Neural cell (in vitro differentiated cells): ENCODE results near the gene LRMDA. TPM values are rescaled to one million over a fixed set of nuclear protein-coding genes. Genes with fewer than 3 reads are reported as not detected.

Experiments
- H2AFZ ChIP-seq: fragments of 200-600, 300-800 bp; sonication (generic), shearing (Covaris generic); 2 replicates; pipeline ENCODE4 v1.6.0; 2014; ENCODE audit warnings: low read depth, mild to moderate bottlenecking, antibody characterized with exemption, low read length, moderate library complexity
- H3F3A ChIP-seq: fragments of 200-600 bp; shearing (Covaris generic); 2 replicates; pipeline ENCODE4 v1.6.1; 2016; ENCODE audit warnings: mild to moderate bottlenecking, moderate library complexity, mixed read lengths, antibody characterized with exemption, low read length; ENCODE audit not compliant: insufficient read depth, poor library complexity, severe bottlenecking
- H3K27ac ChIP-seq: fragments of 200-600, 300-800 bp; sonication (generic), shearing (Covaris generic); 2 replicates; pipeline ENCODE4 v1.5.1; 2014; ENCODE audit warnings: mild to moderate bottlenecking, low read length, moderate library complexity
- H3K27me3 ChIP-seq: fragments of 300-800, 200-600 bp; sonication (generic), shearing (Covaris generic); 2 replicates; pipeline ENCODE4 v1.6.0; 2014; ENCODE audit warnings: mild to moderate bottlenecking, low read depth, low read length, moderate library complexity; ENCODE audit not compliant: insufficient read depth
- H3K36me3 ChIP-seq: fragments of 300-800, 200-600 bp; sonication (generic), shearing (Covaris generic); 2 replicates; pipeline ENCODE4 v1.5.1; 2014; ENCODE audit warnings: mild to moderate bottlenecking, antibody characterized with exemption, low read length, moderate library complexity; ENCODE audit not compliant: insufficient read depth
- H3K4me2 ChIP-seq: fragments of 300-800, 200-600 bp; sonication (generic), shearing (Covaris generic); 2 replicates; pipeline ENCODE4 v1.6.0; 2014; ENCODE audit warnings: mild to moderate bottlenecking, low read length
- H3K4me3 ChIP-seq: fragments of 300-800, 200-600 bp; sonication (generic), shearing (Covaris generic); 2 replicates; pipeline ENCODE4 v1.5.1; 2014; ENCODE audit warnings: mild to moderate bottlenecking, low read length, moderate library complexity
- H3K79me2 ChIP-seq: fragments of 200-600 bp; shearing (Covaris generic); replicated peaks from 2 replicates; pipeline ENCODE4 v1.6.0; 2014; ENCODE audit warnings: mild to moderate bottlenecking, low read length, moderate library complexity; ENCODE audit not compliant: insufficient read depth
- H3K9ac ChIP-seq: fragments of 300-800, 200-600 bp; sonication (generic), shearing (Covaris generic); 2 replicates; pipeline ENCODE4 v1.6.1; 2016; ENCODE audit warnings: mild to moderate bottlenecking, low read length, mixed read lengths
- H3K9me2 ChIP-seq: fragments of 200-600 bp; shearing (Covaris generic); 2 replicates; pipeline ENCODE4 v1.6.1; 2016; ENCODE audit warnings: mild to moderate bottlenecking, low read length, mixed read lengths; ENCODE audit not compliant: insufficient read depth
- H3K9me3 ChIP-seq: fragments of 200-600, 300-800 bp; sonication (generic), shearing (Covaris generic); 2 replicates; pipeline ENCODE4 v1.6.1; 2016; ENCODE audit warnings: mild to moderate bottlenecking, mixed run types, low read length, moderate library complexity, mixed read lengths
- H4K20me1 ChIP-seq: fragments of 200-600 bp; shearing (Covaris generic); 2 replicates; pipeline ENCODE4 v1.6.1; 2016; ENCODE audit warnings: mild to moderate bottlenecking, mixed run types; ENCODE audit not compliant: insufficient read depth
- EP300 ChIP-seq: fragments of 450-650 bp; conservative IDR thresholded peaks from 2 replicates; pipeline ENCODE4 v1.6.1; 2014; ENCODE audit warnings: antibody characterized with exemption, mild to moderate bottlenecking, moderate library complexity; ENCODE audit not compliant: poor library complexity, severe bottlenecking
- EZH2 ChIP-seq: fragments of 200-600, 300-800 bp; shearing (Covaris generic), sonication (generic); IDR thresholded peaks from 2 replicates; pipeline ENCODE4 v1.6.1; 2014; ENCODE audit warnings: antibody characterized with exemption, low read length, borderline replicate concordance, mild to moderate bottlenecking; ENCODE audit not compliant: insufficient read depth, poor library complexity, severe bottlenecking
- RAD21 ChIP-seq: fragments of 450-650 bp; conservative IDR thresholded peaks from 2 replicates; pipeline ENCODE4 v1.6.1; 2014; ENCODE audit warnings: antibody characterized with exemption, mild to moderate bottlenecking, moderate library complexity
- SMC3 ChIP-seq: fragments of 450-650 bp; conservative IDR thresholded peaks from 2 replicates; pipeline ENCODE4 v1.6.1; 2014; ENCODE audit warnings: antibody characterized with exemption, mild to moderate bottlenecking, moderate library complexity; ENCODE audit not compliant: poor library complexity
- TAF1 ChIP-seq: IDR thresholded peaks from 2 replicates; pipeline ENCODE4 v1.6.1; 2012; ENCODE audit warnings: low read depth
- polyA plus RNA-seq: library from polyadenylated mRNA; depleted of rRNA; stranded (reverse); fragments of >200 nt; gene quantifications from 2 replicates; pipeline ENCODE4 v1.2.3, GENCODE V29; 2014
- TF ChIP-seq, protein P1 (sequence below): IDR thresholded peaks from 2 replicates; pipeline ENCODE4 v1.6.1; 2012; ENCODE audit warnings: borderline replicate concordance
- TF ChIP-seq, protein P2 (sequence below): fragments of 450-650 bp; IDR thresholded peaks from 2 replicates; pipeline ENCODE4 v1.5.1; 2014; ENCODE audit warnings: antibody characterized with exemption, mild to moderate bottlenecking, moderate library complexity; ENCODE audit not compliant: poor library complexity, severe bottlenecking

The LRMDA gene
- polyA plus RNA-seq, 1 donor from 2014 or later = 5.6 TPM

DNA sequence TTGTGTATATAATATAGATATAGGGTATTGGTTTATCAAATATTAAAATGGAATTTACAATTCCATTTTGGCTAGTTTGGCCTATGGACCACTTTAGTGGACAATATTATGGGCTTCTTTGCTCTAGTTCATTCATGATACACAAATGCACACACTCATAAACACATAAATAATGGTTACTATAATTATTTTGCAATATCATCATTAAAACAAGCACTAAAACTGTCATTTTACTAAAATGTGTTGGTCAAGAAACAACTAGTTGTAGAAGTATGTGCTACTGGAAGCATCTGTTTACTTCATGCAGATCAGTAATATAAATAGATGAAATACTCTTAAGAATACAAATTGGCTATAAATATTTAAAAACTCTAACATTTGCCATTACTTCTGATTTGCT is 1131.9 kb downstream of the LRMDA start:
- TF ChIP-seq EZH2 = no peak
- TF ChIP-seq TAF1 = no peak
- TF ChIP-seq, protein P1, sequence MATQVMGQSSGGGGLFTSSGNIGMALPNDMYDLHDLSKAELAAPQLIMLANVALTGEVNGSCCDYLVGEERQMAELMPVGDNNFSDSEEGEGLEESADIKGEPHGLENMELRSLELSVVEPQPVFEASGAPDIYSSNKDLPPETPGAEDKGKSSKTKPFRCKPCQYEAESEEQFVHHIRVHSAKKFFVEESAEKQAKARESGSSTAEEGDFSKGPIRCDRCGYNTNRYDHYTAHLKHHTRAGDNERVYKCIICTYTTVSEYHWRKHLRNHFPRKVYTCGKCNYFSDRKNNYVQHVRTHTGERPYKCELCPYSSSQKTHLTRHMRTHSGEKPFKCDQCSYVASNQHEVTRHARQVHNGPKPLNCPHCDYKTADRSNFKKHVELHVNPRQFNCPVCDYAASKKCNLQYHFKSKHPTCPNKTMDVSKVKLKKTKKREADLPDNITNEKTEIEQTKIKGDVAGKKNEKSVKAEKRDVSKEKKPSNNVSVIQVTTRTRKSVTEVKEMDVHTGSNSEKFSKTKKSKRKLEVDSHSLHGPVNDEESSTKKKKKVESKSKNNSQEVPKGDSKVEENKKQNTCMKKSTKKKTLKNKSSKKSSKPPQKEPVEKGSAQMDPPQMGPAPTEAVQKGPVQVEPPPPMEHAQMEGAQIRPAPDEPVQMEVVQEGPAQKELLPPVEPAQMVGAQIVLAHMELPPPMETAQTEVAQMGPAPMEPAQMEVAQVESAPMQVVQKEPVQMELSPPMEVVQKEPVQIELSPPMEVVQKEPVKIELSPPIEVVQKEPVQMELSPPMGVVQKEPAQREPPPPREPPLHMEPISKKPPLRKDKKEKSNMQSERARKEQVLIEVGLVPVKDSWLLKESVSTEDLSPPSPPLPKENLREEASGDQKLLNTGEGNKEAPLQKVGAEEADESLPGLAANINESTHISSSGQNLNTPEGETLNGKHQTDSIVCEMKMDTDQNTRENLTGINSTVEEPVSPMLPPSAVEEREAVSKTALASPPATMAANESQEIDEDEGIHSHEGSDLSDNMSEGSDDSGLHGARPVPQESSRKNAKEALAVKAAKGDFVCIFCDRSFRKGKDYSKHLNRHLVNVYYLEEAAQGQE = no peak
- TF ChIP-seq RAD21 = no peak
- TF ChIP-seq SMC3 = no peak

DNA sequence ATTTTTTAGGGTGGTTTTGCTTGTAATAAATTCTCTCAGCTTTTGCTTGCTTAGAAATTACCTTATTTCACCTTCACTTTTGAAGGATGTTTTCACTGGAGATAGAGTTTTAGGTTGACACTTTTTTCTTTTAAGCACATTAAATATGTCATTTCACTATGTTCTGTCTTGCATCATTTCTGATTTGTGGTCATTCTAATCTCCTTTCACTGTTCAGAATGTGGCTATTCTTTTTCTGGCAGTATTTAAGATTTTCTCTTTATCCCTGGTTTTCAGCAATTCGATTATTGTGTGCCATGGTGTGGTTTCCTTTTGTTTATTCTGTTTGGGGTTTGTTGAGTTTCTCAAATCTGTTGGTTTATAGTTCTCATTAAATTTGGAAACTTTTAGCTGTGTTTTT is 1140.6 kb downstream of the LRMDA start:
- H3K79me2 ChIP-seq = no peaks in the 10 kb centered on the region
- no peaks in the 10 kb centered on the region for H3K36me3 ChIP-seq
- H3K27ac ChIP-seq = no peak overlapping the region
- no peak overlapping the region for H2AFZ ChIP-seq
- H3K9ac ChIP-seq = no peak overlapping the region
- H3K4me3 ChIP-seq = no peak overlapping the region
- no peaks in the 10 kb centered on the region for H4K20me1 ChIP-seq
- no peaks in the 10 kb centered on the region for H3F3A ChIP-seq
- TF ChIP-seq TAF1 = no peak
- H3K27me3 ChIP-seq = no peaks in the 10 kb centered on the region
- H3K9me2 ChIP-seq = no peaks in the 10 kb centered on the region
- H3K9me3 ChIP-seq = no peaks in the 10 kb centered on the region
- no peak overlapping the region for H3K4me2 ChIP-seq

More for the DNA sequence above, 1131.9 kb downstream of the LRMDA start:
- H3K36me3 ChIP-seq = no peaks in the 10 kb centered on the region
- H3K27ac ChIP-seq = no peak overlapping the region
- no peak overlapping the region for H3K4me3 ChIP-seq
- H3K9me2 ChIP-seq = no peaks in the 10 kb centered on the region
- no peak overlapping the region for H2AFZ ChIP-seq
- no peak overlapping the region for H3K9ac ChIP-seq
- no peaks in the 10 kb centered on the region for H3K9me3 ChIP-seq
- H3K79me2 ChIP-seq = no peaks in the 10 kb centered on the region
- H3K4me2 ChIP-seq = no peak overlapping the region
- H4K20me1 ChIP-seq = no peaks in the 10 kb centered on the region
- no peaks in the 10 kb centered on the region for H3K27me3 ChIP-seq
- no peaks in the 10 kb centered on the region for H3F3A ChIP-seq

DNA sequence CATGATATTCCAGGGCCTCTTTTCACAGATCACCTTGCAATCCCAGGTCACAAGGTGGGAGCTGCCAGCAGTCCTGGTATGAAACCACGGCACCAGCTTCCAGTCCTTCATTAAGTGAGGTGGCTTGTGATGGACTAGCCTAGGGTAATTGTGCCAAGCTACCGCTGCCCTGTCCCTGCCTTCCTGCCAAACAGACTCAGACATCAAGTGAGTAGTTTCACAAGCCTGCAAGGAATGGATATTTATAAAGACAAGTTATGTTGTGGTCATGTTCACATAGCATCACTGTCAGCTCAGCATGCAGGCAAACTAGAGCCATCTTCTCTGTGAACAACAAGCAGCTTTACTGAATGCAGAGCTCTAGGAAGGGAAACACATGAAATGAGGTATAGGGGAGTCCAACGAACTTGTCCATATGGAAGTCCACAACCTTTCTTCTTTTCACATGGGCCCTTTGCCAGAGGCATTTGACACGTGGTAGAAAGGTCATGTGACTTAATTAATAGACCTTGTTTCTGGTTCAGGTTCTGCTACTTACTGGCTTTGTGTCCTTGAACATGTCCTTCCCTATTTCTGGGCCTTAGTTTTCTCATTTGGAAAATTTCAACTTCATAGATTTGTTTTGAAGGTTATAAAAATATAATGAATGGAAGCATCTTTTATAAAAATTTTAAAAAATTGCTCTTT is 1145.0 kb downstream of the LRMDA start:
- Histone ChIP-seq H3K9ac (no peak overlapping the region), H4K20me1 (no peaks in the 10 kb centered on the region), H2AFZ (no peak overlapping the region), H3K4me2 (no peak overlapping the region), H3K9me2 (no peaks in the 10 kb centered on the region), H3K4me3 (no peak overlapping the region), H3K79me2 (no peaks in the 10 kb centered on the region), H3K9me3 (no peaks in the 10 kb centered on the region), H3K27me3 (no peaks in the 10 kb centered on the region), H3F3A (no peaks in the 10 kb centered on the region), H3K36me3 (no peaks in the 10 kb centered on the region), H3K27ac (no peak overlapping the region)
- TF ChIP-seq RAD21 (no peak), EP300 (no peak), EZH2 (no peak), TAF1 (no peak)
- TF ChIP-seq, protein P1 = no peak
- TF ChIP-seq, protein P2, sequence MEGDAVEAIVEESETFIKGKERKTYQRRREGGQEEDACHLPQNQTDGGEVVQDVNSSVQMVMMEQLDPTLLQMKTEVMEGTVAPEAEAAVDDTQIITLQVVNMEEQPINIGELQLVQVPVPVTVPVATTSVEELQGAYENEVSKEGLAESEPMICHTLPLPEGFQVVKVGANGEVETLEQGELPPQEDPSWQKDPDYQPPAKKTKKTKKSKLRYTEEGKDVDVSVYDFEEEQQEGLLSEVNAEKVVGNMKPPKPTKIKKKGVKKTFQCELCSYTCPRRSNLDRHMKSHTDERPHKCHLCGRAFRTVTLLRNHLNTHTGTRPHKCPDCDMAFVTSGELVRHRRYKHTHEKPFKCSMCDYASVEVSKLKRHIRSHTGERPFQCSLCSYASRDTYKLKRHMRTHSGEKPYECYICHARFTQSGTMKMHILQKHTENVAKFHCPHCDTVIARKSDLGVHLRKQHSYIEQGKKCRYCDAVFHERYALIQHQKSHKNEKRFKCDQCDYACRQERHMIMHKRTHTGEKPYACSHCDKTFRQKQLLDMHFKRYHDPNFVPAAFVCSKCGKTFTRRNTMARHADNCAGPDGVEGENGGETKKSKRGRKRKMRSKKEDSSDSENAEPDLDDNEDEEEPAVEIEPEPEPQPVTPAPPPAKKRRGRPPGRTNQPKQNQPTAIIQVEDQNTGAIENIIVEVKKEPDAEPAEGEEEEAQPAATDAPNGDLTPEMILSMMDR = no peak
